Measurements from ENCODE around the gene TMEM120B.

Gene TMEM120B

DNA sequence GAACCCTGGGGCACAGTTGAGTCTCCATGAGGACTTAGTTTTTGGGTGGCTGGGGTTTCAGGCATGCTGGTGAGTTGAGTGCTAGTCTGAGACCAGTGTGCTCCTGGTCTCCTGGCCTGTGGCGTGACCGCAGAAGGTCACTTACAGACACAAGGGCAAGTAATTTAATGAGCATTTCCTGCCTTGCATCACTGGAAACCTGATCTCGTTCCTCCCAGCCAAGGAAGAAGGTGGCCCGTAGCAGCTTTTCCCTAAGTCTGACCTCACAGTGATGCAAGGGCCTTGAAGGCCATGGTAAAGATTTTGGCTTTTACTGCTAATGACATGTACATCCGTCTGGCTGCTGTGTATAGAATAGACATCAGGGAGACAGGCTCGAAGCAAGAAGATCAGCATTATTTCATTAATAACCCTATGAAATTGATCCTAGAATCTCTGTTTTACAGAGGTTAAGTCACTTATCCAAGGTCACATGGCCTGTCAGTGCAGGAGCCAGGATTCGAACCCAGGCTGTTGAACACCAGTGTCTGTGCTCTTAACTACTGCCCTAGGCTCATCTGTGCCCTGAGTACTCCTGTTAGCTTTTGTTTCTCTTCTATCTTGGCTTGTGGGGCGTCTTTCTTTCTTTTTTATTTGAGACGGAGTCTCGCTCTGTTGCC is 4.6 kb downstream of the TMEM120B start:
- Histone ChIP-seq H2AFZ (ENCODE audit: low read depth, low read length) (no peak overlapping the region), H4K20me1 (ENCODE audit: insufficient read depth, low read length) (peaks cover 5% of the 10 kb centered on the region; the same call in 1 of the 2 replicates), H3K4me2 (ENCODE audit: insufficient read depth, low read length) (no peak overlapping the region), H3K27ac (ENCODE audit: low read length) (no peak overlapping the region), H3K36me3 (ENCODE audit: insufficient read depth, low read length) (no peaks in the 10 kb centered on the region; the same call in 1 of the 2 replicates), H3K4me1 (ENCODE audit: insufficient read depth, low read length) (peaks cover 16% of the 10 kb centered on the region), H3K27me3 (ENCODE audit: insufficient read depth, low read length, poor library complexity) (no peaks in the 10 kb centered on the region), H3K9ac (ENCODE audit: low read depth, low read length) (no peak overlapping the region), H3K4me3 (ENCODE audit: low read depth in 1 of 2, low read length in 2 of 2) (no peak overlapping the region), H3K79me2 (ENCODE audit: insufficient read depth, low read length) (peaks cover 10% of the 10 kb centered on the region), H3K9me3 (ENCODE audit: insufficient read depth, low read length, severe bottlenecking) (no peaks in the 10 kb centered on the region)
- DNase-seq (no peak), ATAC-seq (ENCODE audit: insufficient read depth, low read depth) (no peak)
- no peak for TF ChIP-seq EZH2 (IDR thresholded peaks at IDR 0.05; ENCODE audit: borderline replicate concordance, low read depth, low read length, severe bottlenecking)
- TF ChIP-seq, protein P1, sequence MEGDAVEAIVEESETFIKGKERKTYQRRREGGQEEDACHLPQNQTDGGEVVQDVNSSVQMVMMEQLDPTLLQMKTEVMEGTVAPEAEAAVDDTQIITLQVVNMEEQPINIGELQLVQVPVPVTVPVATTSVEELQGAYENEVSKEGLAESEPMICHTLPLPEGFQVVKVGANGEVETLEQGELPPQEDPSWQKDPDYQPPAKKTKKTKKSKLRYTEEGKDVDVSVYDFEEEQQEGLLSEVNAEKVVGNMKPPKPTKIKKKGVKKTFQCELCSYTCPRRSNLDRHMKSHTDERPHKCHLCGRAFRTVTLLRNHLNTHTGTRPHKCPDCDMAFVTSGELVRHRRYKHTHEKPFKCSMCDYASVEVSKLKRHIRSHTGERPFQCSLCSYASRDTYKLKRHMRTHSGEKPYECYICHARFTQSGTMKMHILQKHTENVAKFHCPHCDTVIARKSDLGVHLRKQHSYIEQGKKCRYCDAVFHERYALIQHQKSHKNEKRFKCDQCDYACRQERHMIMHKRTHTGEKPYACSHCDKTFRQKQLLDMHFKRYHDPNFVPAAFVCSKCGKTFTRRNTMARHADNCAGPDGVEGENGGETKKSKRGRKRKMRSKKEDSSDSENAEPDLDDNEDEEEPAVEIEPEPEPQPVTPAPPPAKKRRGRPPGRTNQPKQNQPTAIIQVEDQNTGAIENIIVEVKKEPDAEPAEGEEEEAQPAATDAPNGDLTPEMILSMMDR (IDR thresholded peaks at IDR 0.05; ENCODE audit: borderline replicate concordance, extremely low read depth, low read length, poor library complexity, severe bottlenecking), result no peak

DNA sequence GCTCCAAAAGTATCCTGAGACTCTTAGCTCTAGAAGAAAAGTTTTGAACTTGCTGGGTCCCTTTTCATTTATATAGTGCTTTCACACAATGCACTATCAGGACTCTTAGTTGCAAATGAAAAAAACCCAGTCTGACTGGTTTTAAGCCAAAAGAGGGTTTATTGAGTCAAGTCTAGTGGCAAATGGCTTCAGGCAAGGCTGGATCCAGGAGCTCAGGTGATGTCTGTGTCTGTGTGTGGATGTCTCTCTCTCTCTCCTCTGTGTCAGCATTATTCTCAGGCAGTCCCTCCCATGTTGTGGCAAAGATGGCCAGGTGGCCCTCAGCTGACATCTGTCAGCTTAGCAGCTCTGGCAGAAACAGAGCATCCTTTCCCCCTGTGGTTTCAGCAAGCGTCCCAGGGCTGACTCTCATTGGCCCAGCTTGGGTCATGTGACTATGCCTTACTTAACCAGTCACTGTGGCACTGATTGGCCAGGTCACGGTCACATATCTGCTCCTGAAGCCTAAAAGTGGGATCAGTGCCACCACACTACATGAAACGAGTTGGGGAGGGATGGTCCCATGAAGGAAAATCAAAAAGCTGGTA is 6.2 kb downstream of the TMEM120B start:
- peak; percentile 55 for DNase-seq
- H3K36me3 ChIP-seq (ENCODE audit: insufficient read depth, low read length), result no peaks in the 10 kb centered on the region; the same call in 1 of the 2 replicates
- peaks cover 2% of the 10 kb centered on the region; the same call in 1 of the 2 replicates for H4K20me1 ChIP-seq (ENCODE audit: insufficient read depth, low read length)
- ATAC-seq (ENCODE audit: insufficient read depth, low read depth), result peak; percentile 82
- H3K4me2 ChIP-seq (ENCODE audit: insufficient read depth, low read length), result no peak overlapping the region
- no peaks in the 10 kb centered on the region for H3K9me3 ChIP-seq (ENCODE audit: insufficient read depth, low read length, severe bottlenecking)
- no peaks in the 10 kb centered on the region for H3K27me3 ChIP-seq (ENCODE audit: insufficient read depth, low read length, poor library complexity)
- H2AFZ ChIP-seq (ENCODE audit: low read depth, low read length), result no peak overlapping the region
- H3K4me1 ChIP-seq (ENCODE audit: insufficient read depth, low read length), result peaks cover 4% of the 10 kb centered on the region
- no peaks in the 10 kb centered on the region; the same call in none of the 2 replicates for H3K79me2 ChIP-seq (ENCODE audit: insufficient read depth, low read length)
- no peak overlapping the region for H3K4me3 ChIP-seq (ENCODE audit: low read depth in 1 of 2, low read length in 2 of 2)
- no peak overlapping the region for H3K27ac ChIP-seq (ENCODE audit: low read length)
- TF ChIP-seq EZH2 (IDR thresholded peaks at IDR 0.05; ENCODE audit: borderline replicate concordance, low read depth, low read length, severe bottlenecking), result no peak
- TF ChIP-seq, protein P1 (IDR thresholded peaks at IDR 0.05; ENCODE audit: borderline replicate concordance, extremely low read depth, low read length, poor library complexity, severe bottlenecking), result no peak
- no peak overlapping the region for H3K9ac ChIP-seq (ENCODE audit: low read depth, low read length)

DNA sequence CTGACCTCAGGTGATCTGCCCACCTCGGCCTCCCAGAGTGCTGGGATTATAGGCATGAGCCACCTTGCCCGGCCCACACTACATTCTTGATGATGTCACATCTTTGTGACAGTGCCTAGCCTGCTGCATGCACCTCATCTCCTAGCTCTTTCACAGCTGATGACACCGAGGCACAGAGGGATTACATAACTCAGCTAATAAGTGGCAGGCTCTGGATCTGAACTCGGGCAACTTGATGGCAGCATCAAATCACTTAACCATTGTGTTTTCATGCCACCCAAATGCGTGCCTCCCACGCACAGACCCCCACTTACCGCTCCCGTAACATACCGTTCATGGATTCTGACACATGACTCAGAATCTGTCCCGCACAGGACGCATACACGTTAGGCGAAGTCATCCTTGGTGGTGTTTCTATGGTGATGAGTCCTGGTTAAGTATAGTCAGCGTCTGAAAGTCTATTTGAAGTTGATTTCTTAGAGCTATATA is 7.4 kb downstream of the TMEM120B start:
- H3K79me2 ChIP-seq (ENCODE audit: insufficient read depth, low read length), result no peaks in the 10 kb centered on the region; the same call in none of the 2 replicates

More for the DNA sequence above, 7.4 kb downstream of the TMEM120B start:
- Histone ChIP-seq H3K4me1 (ENCODE audit: insufficient read depth, low read length) (no peaks in the 10 kb centered on the region), H3K4me3 (ENCODE audit: low read depth in 1 of 2, low read length in 2 of 2) (no peak overlapping the region), H3K9ac (ENCODE audit: low read depth, low read length) (no peak overlapping the region), H3K9me3 (ENCODE audit: insufficient read depth, low read length, severe bottlenecking) (no peaks in the 10 kb centered on the region), H3K27me3 (ENCODE audit: insufficient read depth, low read length, poor library complexity) (no peaks in the 10 kb centered on the region), H3K27ac (ENCODE audit: low read length) (no peak overlapping the region), H4K20me1 (ENCODE audit: insufficient read depth, low read length) (no peaks in the 10 kb centered on the region), H3K4me2 (ENCODE audit: insufficient read depth, low read length) (no peak overlapping the region), H3K36me3 (ENCODE audit: insufficient read depth, low read length) (no peaks in the 10 kb centered on the region; the same call in 1 of the 2 replicates), H2AFZ (ENCODE audit: low read depth, low read length) (no peak overlapping the region)
- ATAC-seq (ENCODE audit: insufficient read depth, low read depth) (no peak; the same call in 2 of the 3 replicates), DNase-seq (no peak)
- TF ChIP-seq, protein P1 (IDR thresholded peaks at IDR 0.05; ENCODE audit: borderline replicate concordance, extremely low read depth, low read length, poor library complexity, severe bottlenecking), result no peak
- TF ChIP-seq EZH2 (IDR thresholded peaks at IDR 0.05; ENCODE audit: borderline replicate concordance, low read depth, low read length, severe bottlenecking), result no peak

All from DND-41 (cell line).